Effector memory CD4-positive, alpha-beta T cell (primary cell): ENCODE measurements around the gene PKP3.
A peak's percentile ranks its signal among the peaks of the same experiment; 100 is the strongest.
"Not testable (repeated sequence)": the region's sequence is repeated elsewhere in the genome, so short reads cannot be mapped to it uniquely, and the experiment has no call there.

ENCODE experiments used
- DNase-seq, 3 donors: peaks; one replicate each; pipeline ENCODE4 v3.0.0-alpha.2; 2020
- H3K27ac ChIP-seq: 2 replicates; pipeline ENCODE4 v1.7.0; 2013; ENCODE audit warnings: mild to moderate bottlenecking, low read length, moderate library complexity; ENCODE audit not compliant: insufficient read depth, poor library complexity, severe bottlenecking
- H3K27me3 ChIP-seq: replicated peaks from 2 replicates; pipeline ENCODE4 v1.7.0; 2013; ENCODE audit warnings: mild to moderate bottlenecking, low read length; ENCODE audit not compliant: insufficient read depth, control insufficient read depth, poor library complexity, severe bottlenecking
- H3K36me3 ChIP-seq: 2 replicates; pipeline ENCODE4 v1.7.0; 2013; ENCODE audit warnings: mild to moderate bottlenecking, low read length, moderate library complexity; ENCODE audit not compliant: control insufficient read depth, insufficient read depth
- H3K4me1 ChIP-seq: 2 replicates; pipeline ENCODE4 v1.7.0; 2013; ENCODE audit warnings: low read length, mild to moderate bottlenecking; ENCODE audit not compliant: control insufficient read depth, insufficient read depth, poor library complexity, severe bottlenecking
- H3K4me3 ChIP-seq: 2 replicates; pipeline ENCODE4 v1.7.0; 2013; ENCODE audit warnings: low read length, low read depth, mild to moderate bottlenecking; ENCODE audit not compliant: insufficient read depth, poor library complexity, severe bottlenecking
- H3K9me3 ChIP-seq: 2 replicates; pipeline ENCODE4 v1.7.0; 2013; ENCODE audit warnings: mild to moderate bottlenecking, low read length, moderate library complexity; ENCODE audit not compliant: control insufficient read depth

Gene PKP3

GRCh38 chr11:396948-397548 lies 3.0 kb downstream of the PKP3 start:
- DNase-seq, result peak in 2 of 3 donors; percentile 25 to 41
- Histone ChIP-seq H3K27me3 (no peaks in the 10 kb centered on the region), H3K4me1 (peaks cover 11% of the 10 kb centered on the region), H3K36me3 (no peaks in the 10 kb centered on the region), H3K4me3 (peak overlapping the region; percentile 40), H3K9me3 (no peaks in the 10 kb centered on the region), H3K27ac (no peak overlapping the region)

- Histone ChIP-seq H3K4me3 (no peak overlapping the region), H3K9me3 (no peaks in the 10 kb centered on the region), H3K27ac (no peak overlapping the region), H3K4me1 (peaks cover 11% of the 10 kb centered on the region), H3K27me3 (no peaks in the 10 kb centered on the region), H3K36me3 (no peaks in the 10 kb centered on the region)
- no peak for DNase-seq
These were observed 4.8 kb downstream of the PKP3 start for GRCh38 chr11:398826-399225.

GRCh38 chr11:399731-400211 lies 5.8 kb downstream of the PKP3 start:
- Histone ChIP-seq H3K9me3 (no peaks in the 10 kb centered on the region), H3K27me3 (no peaks in the 10 kb centered on the region), H3K4me1 (peaks cover 11% of the 10 kb centered on the region), H3K4me3 (no peak overlapping the region), H3K36me3 (no peaks in the 10 kb centered on the region), H3K27ac (no peak overlapping the region)
- no peak for DNase-seq

GRCh38 chr11:400241-400689 lies 6.3 kb downstream of the PKP3 start:
- H3K36me3 ChIP-seq, result no peaks in the 10 kb centered on the region
- H3K9me3 ChIP-seq, result no peaks in the 10 kb centered on the region
- H3K4me1 ChIP-seq, result peaks cover 11% of the 10 kb centered on the region
- no peak overlapping the region for H3K4me3 ChIP-seq
- no peak overlapping the region for H3K27ac ChIP-seq
- DNase-seq, result no peak
- no peaks in the 10 kb centered on the region for H3K27me3 ChIP-seq

GRCh38 chr11:401196-401595 lies 7.2 kb downstream of the PKP3 start:
- H3K27me3 ChIP-seq, H3K9me3 ChIP-seq, DNase-seq, H3K36me3 ChIP-seq, H3K27ac ChIP-seq, H3K4me3 ChIP-seq: not testable (repeated sequence)
- H3K4me1 ChIP-seq, result peaks cover 15% of the 10 kb centered on the region

GRCh38 chr11:403021-403760 lies 9.2 kb downstream of the PKP3 start:
- Histone ChIP-seq H3K36me3 (peaks cover 4% of the 10 kb centered on the region), H3K9me3 (no peaks in the 10 kb centered on the region), H3K4me1 (peaks cover 19% of the 10 kb centered on the region), H3K27ac (no peak overlapping the region), H3K27me3 (no peaks in the 10 kb centered on the region), H3K4me3 (no peak overlapping the region)
- no peak for DNase-seq

- no peak for DNase-seq
- no peak overlapping the region for H3K4me3 ChIP-seq
- no peak overlapping the region for H3K27ac ChIP-seq
- H3K4me1 ChIP-seq, result peaks cover 19% of the 10 kb centered on the region
- H3K9me3 ChIP-seq, result no peaks in the 10 kb centered on the region
- no peaks in the 10 kb centered on the region for H3K27me3 ChIP-seq
- peaks cover 10% of the 10 kb centered on the region for H3K36me3 ChIP-seq
These were observed 9.9 kb downstream of the PKP3 start for GRCh38 chr11:403761-404431.

- Histone ChIP-seq H3K36me3 (peaks cover 10% of the 10 kb centered on the region), H3K4me3 (no peak overlapping the region)
These were observed 10.7 kb downstream of the PKP3 start for GRCh38 chr11:404551-405264.

GRCh38 chr11:405323-405953 lies 11.4 kb downstream of the PKP3 start:
- no peak for DNase-seq
- no peaks in the 10 kb centered on the region for H3K27me3 ChIP-seq
- no peak overlapping the region for H3K4me3 ChIP-seq

More at GRCh38 chr11:404551-405264, 10.7 kb downstream of the PKP3 start:
- H3K27me3 ChIP-seq, result no peaks in the 10 kb centered on the region
- H3K4me1 ChIP-seq, result peaks cover 19% of the 10 kb centered on the region
- H3K27ac ChIP-seq, result no peak overlapping the region
- no peak for DNase-seq
- H3K9me3 ChIP-seq, result no peaks in the 10 kb centered on the region

More at GRCh38 chr11:405323-405953, 11.4 kb downstream of the PKP3 start:
- Histone ChIP-seq H3K36me3 (peaks cover 14% of the 10 kb centered on the region), H3K9me3 (no peaks in the 10 kb centered on the region), H3K27ac (no peak overlapping the region), H3K4me1 (peaks cover 19% of the 10 kb centered on the region)
